Keratinocyte (primary cell): ENCODE data around the gene S1PR3. TPM values are rescaled to one million over a fixed set of nuclear protein-coding genes. Genes with fewer than 3 reads are reported as not detected.

ENCODE experiments used
- DNase-seq: peaks from one replicate; pipeline ENCODE4 v3.0.0-alpha.2; 2011; ENCODE audit warnings: low read depth, missing footprints, low spot score
- FAIRE-seq: peaks from 2 replicates; lab custom pipeline; 2011; peaks lifted over from hg19 to GRCh38; lab: Jason Lieb, UNC
- H2AFZ ChIP-seq: 2 replicates; pipeline ENCODE4 v1.6.0; 2012; ENCODE audit warnings: low read length, control low read depth, inconsistent platforms; ENCODE audit not compliant: control insufficient read depth
- H3K27ac ChIP-seq: 2 replicates; pipeline ENCODE4 v1.5.1; 2011; ENCODE audit warnings: low read length; ENCODE audit not compliant: control insufficient read depth, insufficient read depth
- H3K27me3 ChIP-seq: 3 replicates; pipeline ENCODE4 v1.6.0; 2011; ENCODE audit warnings: low read length; ENCODE audit not compliant: control insufficient read depth, insufficient read depth; ENCODE audit errors: extremely low read depth
- H3K36me3 ChIP-seq, 2 experiments: 2 replicates in 1 of 2; 3 replicates in 1 of 2; pipeline ENCODE4 v1.5.1; 2011; ENCODE audit warnings: low read length in 2 of 2, mild to moderate bottlenecking in 1 of 2; ENCODE audit not compliant: control insufficient read depth in 2 of 2, insufficient read depth in 2 of 2; ENCODE audit errors: extremely low read depth in 1 of 2
- H3K4me1 ChIP-seq: 3 replicates; pipeline ENCODE4 v1.5.1; 2011; ENCODE audit warnings: low read length; ENCODE audit not compliant: control insufficient read depth, insufficient read depth; ENCODE audit errors: extremely low read depth
- H3K4me2 ChIP-seq: 3 replicates; pipeline ENCODE4 v1.6.0; 2011; ENCODE audit warnings: low read depth, low read length; ENCODE audit not compliant: control insufficient read depth, insufficient read depth; ENCODE audit errors: extremely low read depth
- H3K4me3 ChIP-seq, 3 experiments: fragments of 200-600 bp in 1 of 3; sonication (generic) in 1 of 3; 2 replicates in 2 of 3; 3 replicates in 1 of 3; pipeline ENCODE4 v1.5.1; 2011 to 2016; ENCODE audit warnings: low read length in 3 of 3, mild to moderate bottlenecking in 3 of 3, control low read depth in 2 of 3, inconsistent platforms in 1 of 3, low read depth in 1 of 3, mixed read lengths in 1 of 3, mixed run types in 1 of 3, moderate library complexity in 1 of 3; ENCODE audit not compliant: control insufficient read depth in 2 of 3, insufficient read depth in 2 of 3; ENCODE audit errors: extremely low read depth in 1 of 3
- H3K79me2 ChIP-seq: 2 replicates; pipeline ENCODE4 v1.6.0; 2012; ENCODE audit warnings: low read length; ENCODE audit not compliant: control insufficient read depth, insufficient read depth
- H3K9ac ChIP-seq: 3 replicates; pipeline ENCODE4 v1.6.0; 2011; ENCODE audit warnings: low read length; ENCODE audit not compliant: control insufficient read depth, insufficient read depth; ENCODE audit errors: extremely low read depth
- H3K9me1 ChIP-seq: 3 replicates; pipeline ENCODE4 v1.6.0; 2011; ENCODE audit warnings: low read length; ENCODE audit not compliant: control insufficient read depth, insufficient read depth; ENCODE audit errors: extremely low read depth
- H3K9me3 ChIP-seq: 2 replicates; pipeline ENCODE4 v1.5.1; 2012; ENCODE audit warnings: low read depth, low read length; ENCODE audit not compliant: control insufficient read depth
- H4K20me1 ChIP-seq: 3 replicates; pipeline ENCODE4 v1.6.0; 2011; ENCODE audit warnings: low read length; ENCODE audit not compliant: control insufficient read depth, insufficient read depth; ENCODE audit errors: extremely low read depth
- CTCF ChIP-seq, 3 experiments: IDR thresholded peaks in 1 of 3; conservative IDR thresholded peaks in 1 of 3; optimal IDR thresholded peaks in 1 of 3; 2 replicates in 2 of 3; 3 replicates in 1 of 3; pipeline versions ENCODE3 to v1.5.1; 2011; ENCODE audit warnings: low read length in 3 of 3, mild to moderate bottlenecking in 3 of 3, moderate library complexity in 2 of 3, control low read depth in 1 of 3, inconsistent platforms in 1 of 3; ENCODE audit not compliant: insufficient read depth in 2 of 3; ENCODE audit errors: extremely low read depth in 1 of 3
- EZH2 ChIP-seq: IDR thresholded peaks from one replicate; pipeline ENCODE4 v1.6.1; 2012; ENCODE audit warnings: inconsistent platforms, mild to moderate bottlenecking, low read length, moderate library complexity
- dilution Hi-C: fragments of 300-500 bp; cut with MboI; formaldehyde crosslinking; loops from one replicate; pipeline ENCODE4 v1.7.0; 2020; ENCODE audit warnings: low sequenced_read_pairs; ENCODE audit not compliant: extremely low pct_ligation_motif_present
- polyA plus RNA-seq, 5 experiments: library from polyadenylated mRNA; depleted of rRNA in 3 of 5; stranded (reverse) in 3 of 5; stranded (forward) in 1 of 5; unstranded in 1 of 5; fragments of >200 nt; gene quantifications; 1 replicate in 1 of 5; 2 replicates in 3 of 5; 3 replicates in 1 of 5; pipeline versions ENCODE4 v1.2.1 to v1.2.3, GENCODE V29; 2011 to 2012; ENCODE audit warnings: missing spikeins in 2 of 5, low read depth in 1 of 5, low replicate concordance in 1 of 5

S1PR3 gene
- polyA plus RNA-seq, 1 donor (not counting 4 experiments of a cell fraction or from before 2014, with no cell fraction given): 4.1 TPM

DNA sequence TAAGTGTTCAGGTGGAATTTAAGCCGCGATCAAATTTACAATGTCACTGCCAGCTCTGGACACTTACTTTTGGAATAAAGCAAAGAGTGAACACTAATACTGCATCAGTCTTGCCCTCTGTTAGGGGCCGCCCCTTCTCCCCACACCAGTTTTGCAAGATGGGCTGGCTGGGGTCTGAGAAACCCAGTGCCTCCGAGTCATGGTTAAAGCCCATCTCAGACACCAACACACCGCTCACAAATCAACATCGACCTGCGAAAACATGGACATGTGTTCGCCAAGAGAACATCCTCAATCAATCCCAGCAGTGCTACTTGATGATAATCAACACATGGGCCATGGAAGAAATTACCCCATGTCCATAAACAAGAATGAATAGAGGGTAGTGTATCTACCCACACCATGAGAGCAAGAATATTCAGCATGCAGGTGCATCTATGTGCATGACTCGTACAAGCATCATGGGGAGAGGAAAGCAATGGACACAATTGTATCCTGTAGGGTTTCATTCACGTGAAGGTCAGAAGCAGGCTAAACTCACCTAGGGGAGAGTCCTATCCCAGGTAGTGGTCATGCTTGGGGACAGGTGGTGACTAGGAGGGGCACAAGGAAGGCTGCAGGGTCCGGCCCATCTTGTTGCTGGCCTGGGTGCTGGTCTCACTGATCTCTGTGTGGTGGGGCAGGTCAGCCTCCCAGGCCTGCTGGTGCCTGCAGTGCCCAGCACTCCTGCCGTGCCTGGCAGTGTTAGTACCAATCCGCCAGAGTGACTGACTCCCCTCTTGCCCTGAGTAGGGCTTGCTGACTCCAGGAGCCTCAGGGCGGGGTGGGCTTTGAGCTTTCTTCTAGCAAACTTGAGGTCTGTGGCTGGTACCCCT lies 5.0 kb downstream of the S1PR3 start:
- no peaks in the 10 kb centered on the region for H3K27me3 ChIP-seq
- DNase-seq (no peak), FAIRE-seq (no peak)
- H3K4me1 ChIP-seq: peaks cover 6% of the 10 kb centered on the region
- TF ChIP-seq CTCF (optimal IDR thresholded peaks at IDR 0.05 in 1 of 3, IDR thresholded peaks at IDR 0.05 in 1 of 3, conservative IDR thresholded peaks at IDR 0.05 in 1 of 3; ENCODE audit: extremely low read depth in 1 of 3, insufficient read depth in 2 of 3, low read length in 3 of 3): no peak
- no peak for TF ChIP-seq EZH2
- H3K9me3 ChIP-seq: no peaks in the 10 kb centered on the region
- no peak overlapping the region for H3K4me2 ChIP-seq
- H3K4me3 ChIP-seq: no peak overlapping the region
- H2AFZ ChIP-seq: no peak overlapping the region
- no peak overlapping the region for H3K27ac ChIP-seq
- dilution Hi-C loops: no loop called here
- no peaks in the 10 kb centered on the region for H4K20me1 ChIP-seq
- H3K9me1 ChIP-seq: no peaks in the 10 kb centered on the region
- H3K36me3 ChIP-seq: no peaks in the 10 kb centered on the region
- H3K79me2 ChIP-seq: no peaks in the 10 kb centered on the region
- no peak overlapping the region for H3K9ac ChIP-seq

DNA sequence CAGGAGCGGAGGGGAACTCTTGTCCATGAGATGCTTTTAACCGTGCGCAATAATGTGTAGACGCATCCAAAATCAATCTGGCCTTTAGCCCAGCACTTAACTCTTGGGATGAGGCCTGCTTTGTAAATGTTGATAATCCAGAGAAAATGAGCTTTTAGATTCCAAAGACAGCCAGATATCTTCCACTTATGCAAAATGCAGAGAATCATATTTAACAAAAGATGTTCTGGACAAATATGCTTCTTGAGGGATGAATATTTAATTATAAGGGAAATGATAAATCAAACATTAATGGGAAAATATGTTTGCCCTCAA lies 5.6 kb downstream of the S1PR3 start:
- no peaks in the 10 kb centered on the region for H3K9me3 ChIP-seq
- no peaks in the 10 kb centered on the region for H3K36me3 ChIP-seq
- H3K27me3 ChIP-seq: no peaks in the 10 kb centered on the region
- TF ChIP-seq CTCF (optimal IDR thresholded peaks at IDR 0.05 in 1 of 3, IDR thresholded peaks at IDR 0.05 in 1 of 3, conservative IDR thresholded peaks at IDR 0.05 in 1 of 3; ENCODE audit: extremely low read depth in 1 of 3, insufficient read depth in 2 of 3, low read length in 3 of 3) (no peak), EZH2 (no peak)
- H3K9me1 ChIP-seq: no peaks in the 10 kb centered on the region
- H3K9ac ChIP-seq: no peak overlapping the region
- no peak overlapping the region for H2AFZ ChIP-seq
- H3K4me3 ChIP-seq: no peak overlapping the region
- dilution Hi-C loops: no loop called here
- no peak for DNase-seq
- H3K79me2 ChIP-seq: no peaks in the 10 kb centered on the region
- no peak for FAIRE-seq
- no peaks in the 10 kb centered on the region for H4K20me1 ChIP-seq
- H3K27ac ChIP-seq: no peak overlapping the region
- H3K4me1 ChIP-seq: peaks cover 6% of the 10 kb centered on the region
- H3K4me2 ChIP-seq: no peak overlapping the region
